ENCODE results near the gene RBBP4.

RBBP4 gene

GRCh38 chr1:32701951-32702598 lies 51.1 kb downstream of the RBBP4 start:
- in situ Hi-C loops (cut with HindIII; ENCODE audit: low sequenced_read_pairs) = no loop called here
- no peak for DNase-seq (ENCODE audit: low read depth)
- no peak for TF ChIP-seq CTCF (IDR thresholded peaks at IDR 0.05; ENCODE audit: low read depth, low read length, missing control alignments)
- peak overlapping the region; percentile 78 for H3K4me3 ChIP-seq (ENCODE audit: low read depth, low read length)

GRCh38 chr1:32702599-32703478 lies 51.8 kb downstream of the RBBP4 start, which contains the start of gene SYNC:
TSS of gene SYNC (minus strand) at chr1:32702770. CDS start at chr1:32702660, 110 bp downstream.
- peak within 1 kb of the TSS; percentile 78 for H3K4me3 ChIP-seq (ENCODE audit: low read depth, low read length)
- no peak for TF ChIP-seq CTCF (IDR thresholded peaks at IDR 0.05; ENCODE audit: low read depth, low read length, missing control alignments)
- peak; percentile 68 for DNase-seq (ENCODE audit: low read depth)
- in situ Hi-C loops (cut with HindIII; ENCODE audit: low sequenced_read_pairs) = no loop called here

GRCh38 chr1:32703479-32704291 lies 52.7 kb downstream of the RBBP4 start:
- DNase-seq (ENCODE audit: low read depth) = peak; percentile 99
- no peak for TF ChIP-seq CTCF (IDR thresholded peaks at IDR 0.05; ENCODE audit: low read depth, low read length, missing control alignments)
- in situ Hi-C loops (cut with HindIII; ENCODE audit: low sequenced_read_pairs) = no loop called here
- H3K4me3 ChIP-seq (ENCODE audit: low read depth, low read length) = peak overlapping the region; percentile 78

GRCh38 chr1:32705516-32705915 lies 54.5 kb downstream of the RBBP4 start:
- TF ChIP-seq CTCF (IDR thresholded peaks at IDR 0.05; ENCODE audit: low read depth, low read length, missing control alignments) = no peak
- DNase-seq (ENCODE audit: low read depth) = no peak
- no peak overlapping the region for H3K4me3 ChIP-seq (ENCODE audit: low read depth, low read length)
- in situ Hi-C loops (cut with HindIII; ENCODE audit: low sequenced_read_pairs) = no loop called here

DNA sequence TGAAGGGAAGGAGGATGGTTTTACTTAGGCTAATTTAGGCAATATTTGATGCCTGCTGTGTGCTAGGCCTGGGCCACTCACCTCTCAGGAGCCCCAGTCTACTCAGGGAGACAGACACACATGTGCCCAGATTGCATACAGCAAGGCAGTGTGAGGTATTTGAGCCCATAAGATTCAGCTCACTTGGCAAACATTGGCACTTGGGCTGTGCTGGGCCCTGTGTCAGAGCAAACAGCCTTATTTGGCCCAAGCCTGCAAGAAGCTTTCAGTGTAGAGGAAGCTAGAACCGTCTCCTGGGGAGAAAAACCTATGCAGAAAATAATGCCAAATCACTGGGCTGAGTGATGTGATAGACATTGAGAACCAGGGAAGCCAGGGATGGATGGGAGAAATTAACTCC lies 55.5 kb downstream of the RBBP4 start:
- no peak for DNase-seq (ENCODE audit: low read depth)
- in situ Hi-C loops (cut with HindIII; ENCODE audit: low sequenced_read_pairs) = no loop called here
- no peak overlapping the region for H3K4me3 ChIP-seq (ENCODE audit: low read depth, low read length)
- no peak for TF ChIP-seq CTCF (IDR thresholded peaks at IDR 0.05; ENCODE audit: low read depth, low read length, missing control alignments)

- no peak overlapping the region for H3K4me3 ChIP-seq (ENCODE audit: low read depth, low read length)
- TF ChIP-seq CTCF (IDR thresholded peaks at IDR 0.05; ENCODE audit: low read depth, low read length, missing control alignments) = no peak
- in situ Hi-C loops (cut with HindIII; ENCODE audit: low sequenced_read_pairs) = no loop called here
- DNase-seq (ENCODE audit: low read depth) = no peak
These were observed 58.1 kb downstream of the RBBP4 start for GRCh38 chr1:32709075-32709474.

Measured in astrocyte of the cerebellum (primary cell).